Measurements from ENCODE around the gene MAP3K13. TPM values are rescaled to one million over a fixed set of nuclear protein-coding genes. Genes with fewer than 3 reads are reported as not detected.

The MAP3K13 gene
- polyA plus RNA-seq, 4 donors: 20.3 to 59.4 (median 36.6) TPM

GRCh38 chr3:185397676-185398075 lies 34.7 kb downstream of the MAP3K13 start:
- Histone ChIP-seq H3K4me3 (ENCODE audit: low read depth in 1 of 3, low read length in 3 of 3) (no peak overlapping the region), H3K9me3 (ENCODE audit: control insufficient read depth in 2 of 2, insufficient read depth in 1 of 2, low read depth in 1 of 2, low read length in 1 of 2) (no peaks in the 10 kb centered on the region), H3K36me3 (ENCODE audit: control insufficient read depth in 3 of 3, insufficient read depth in 2 of 3, low read depth in 1 of 3, low read length in 3 of 3) (peaks cover 0 to 10% (median 0%) of the 10 kb centered on the region in 3 donors), H3K27me3 (ENCODE audit: control insufficient read depth in 3 of 3, insufficient read depth in 3 of 3, low read length in 3 of 3) (no peaks in the 10 kb centered on the region), H3K27ac (ENCODE audit: low read depth in 1 of 3, low read length in 2 of 3) (no peak overlapping the region), H3K4me1 (ENCODE audit: control insufficient read depth in 3 of 3, insufficient read depth in 2 of 3, low read depth in 1 of 3, low read length in 2 of 3) (peaks cover under 1 to 3% (median 2%) of the 10 kb centered on the region in 3 donors)
- FAIRE-seq: no peak
- no peak for DNase-seq
- WGBS, 3 donors: 85 to 91% (median 87%) methylated on average over 6 of the region's 6 CpGs

GRCh38 chr3:185399737-185400667 lies 37.1 kb downstream of the MAP3K13 start:
- H3K27me3 ChIP-seq (ENCODE audit: control insufficient read depth in 3 of 3, insufficient read depth in 3 of 3, low read length in 3 of 3): no peaks in the 10 kb centered on the region
- H3K27ac ChIP-seq (ENCODE audit: low read depth in 1 of 3, low read length in 2 of 3): no peak overlapping the region
- no peaks in the 10 kb centered on the region for H3K9me3 ChIP-seq (ENCODE audit: control insufficient read depth in 2 of 2, insufficient read depth in 1 of 2, low read depth in 1 of 2, low read length in 1 of 2)
- no peak for FAIRE-seq
- H3K4me1 ChIP-seq (ENCODE audit: control insufficient read depth in 3 of 3, insufficient read depth in 2 of 3, low read depth in 1 of 3, low read length in 2 of 3): peaks cover 2 to 7% (median 3%) of the 10 kb centered on the region in 3 donors
- no peak overlapping the region for H3K4me3 ChIP-seq (ENCODE audit: low read depth in 1 of 3, low read length in 3 of 3)
- H3K36me3 ChIP-seq (ENCODE audit: control insufficient read depth in 3 of 3, insufficient read depth in 2 of 3, low read depth in 1 of 3, low read length in 3 of 3): peaks cover 0 to 10% (median 0%) of the 10 kb centered on the region in 3 donors
- DNase-seq: no peak
- 76 to 84% (median 81%) methylated on average over 16 of the region's 16 CpGs for WGBS, 3 donors

GRCh38 chr3:185400866-185401265 lies 37.9 kb downstream of the MAP3K13 start:
- 67 to 92% (median 77%) methylated on average over 1 of the region's 1 CpG for WGBS, 3 donors
- Histone ChIP-seq H3K36me3 (ENCODE audit: control insufficient read depth in 3 of 3, insufficient read depth in 2 of 3, low read depth in 1 of 3, low read length in 3 of 3) (peaks cover 0 to 10% (median 0%) of the 10 kb centered on the region in 3 donors), H3K4me1 (ENCODE audit: control insufficient read depth in 3 of 3, insufficient read depth in 2 of 3, low read depth in 1 of 3, low read length in 2 of 3) (peaks cover 2 to 7% (median 3%) of the 10 kb centered on the region in 3 donors), H3K4me3 (ENCODE audit: low read depth in 1 of 3, low read length in 3 of 3) (no peak overlapping the region), H3K9me3 (ENCODE audit: control insufficient read depth in 2 of 2, insufficient read depth in 1 of 2, low read depth in 1 of 2, low read length in 1 of 2) (no peaks in the 10 kb centered on the region), H3K27me3 (ENCODE audit: control insufficient read depth in 3 of 3, insufficient read depth in 3 of 3, low read length in 3 of 3) (no peaks in the 10 kb centered on the region), H3K27ac (ENCODE audit: low read depth in 1 of 3, low read length in 2 of 3) (no peak overlapping the region)
- FAIRE-seq (no peak), DNase-seq (no peak)

DNA sequence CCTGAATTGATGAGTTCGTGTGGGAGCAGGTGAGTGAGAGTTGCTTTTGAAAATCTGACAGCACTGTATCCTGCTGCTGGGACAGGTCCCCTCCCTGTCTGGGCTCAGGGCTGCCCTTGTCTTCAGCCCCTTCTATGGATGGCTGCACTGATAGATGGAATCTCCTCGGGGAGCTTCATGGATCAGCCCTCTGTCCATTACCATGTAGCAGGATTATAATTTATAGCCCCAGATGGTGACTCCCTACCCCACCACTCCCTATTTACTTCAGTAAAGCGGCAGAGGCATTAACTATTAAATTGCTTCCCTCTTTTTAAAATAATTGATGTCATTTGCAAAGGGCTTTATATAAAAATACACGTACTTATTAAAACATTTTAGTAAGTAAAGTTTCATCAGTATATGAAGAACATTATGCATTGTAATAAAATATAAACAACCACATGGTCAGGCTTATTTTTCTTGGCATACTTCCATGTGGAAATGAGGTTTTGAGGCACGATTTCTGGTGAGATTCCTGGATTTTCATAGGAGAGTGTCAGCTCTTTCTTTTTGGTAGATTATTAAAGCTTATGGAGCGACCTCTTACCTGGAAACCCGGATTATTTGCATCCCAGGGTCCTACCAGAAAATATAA lies 38.5 kb downstream of the MAP3K13 start:
- FAIRE-seq (no peak), DNase-seq (no peak)
- no peaks in the 10 kb centered on the region for H3K9me3 ChIP-seq (ENCODE audit: control insufficient read depth in 2 of 2, insufficient read depth in 1 of 2, low read depth in 1 of 2, low read length in 1 of 2)
- H3K36me3 ChIP-seq (ENCODE audit: control insufficient read depth in 3 of 3, insufficient read depth in 2 of 3, low read depth in 1 of 3, low read length in 3 of 3): peaks cover 0 to 10% (median 0%) of the 10 kb centered on the region in 3 donors
- H3K27ac ChIP-seq (ENCODE audit: low read depth in 1 of 3, low read length in 2 of 3): no peak overlapping the region
- peaks cover 2 to 7% (median 3%) of the 10 kb centered on the region in 3 donors for H3K4me1 ChIP-seq (ENCODE audit: control insufficient read depth in 3 of 3, insufficient read depth in 2 of 3, low read depth in 1 of 3, low read length in 2 of 3)
- 38 to 40% (median 39%) methylated on average over 7 of the region's 7 CpGs for WGBS, 3 donors
- no peak overlapping the region for H3K4me3 ChIP-seq (ENCODE audit: low read depth in 1 of 3, low read length in 3 of 3)
- no peaks in the 10 kb centered on the region for H3K27me3 ChIP-seq (ENCODE audit: control insufficient read depth in 3 of 3, insufficient read depth in 3 of 3, low read length in 3 of 3)

GRCh38 chr3:185402561-185402960 lies 39.6 kb downstream of the MAP3K13 start:
- Histone ChIP-seq H3K36me3 (ENCODE audit: control insufficient read depth in 3 of 3, insufficient read depth in 2 of 3, low read depth in 1 of 3, low read length in 3 of 3) (peaks cover 0 to 9% (median 0%) of the 10 kb centered on the region in 3 donors), H3K27me3 (ENCODE audit: control insufficient read depth in 3 of 3, insufficient read depth in 3 of 3, low read length in 3 of 3) (no peaks in the 10 kb centered on the region), H3K27ac (ENCODE audit: low read depth in 1 of 3, low read length in 2 of 3) (peak overlapping the region in 1 of 3 donors; percentile 3), H3K4me1 (ENCODE audit: control insufficient read depth in 3 of 3, insufficient read depth in 2 of 3, low read depth in 1 of 3, low read length in 2 of 3) (peaks cover 2 to 7% (median 3%) of the 10 kb centered on the region in 3 donors), H3K9me3 (ENCODE audit: control insufficient read depth in 2 of 2, insufficient read depth in 1 of 2, low read depth in 1 of 2, low read length in 1 of 2) (no peaks in the 10 kb centered on the region), H3K4me3 (ENCODE audit: low read depth in 1 of 3, low read length in 3 of 3) (no peak overlapping the region)
- FAIRE-seq: peak; percentile 74
- 8 to 40% (median 28%) methylated on average over 5 of the region's 5 CpGs for WGBS, 3 donors
- peak; percentile 65 to 92 for DNase-seq

GRCh38 chr3:185403002-185403401 lies 40.1 kb downstream of the MAP3K13 start:
- 38 to 57% (median 49%) methylated on average over 3 of the region's 3 CpGs for WGBS, 3 donors
- FAIRE-seq (no peak), DNase-seq (no peak)
- Histone ChIP-seq H3K36me3 (ENCODE audit: control insufficient read depth in 3 of 3, insufficient read depth in 2 of 3, low read depth in 1 of 3, low read length in 3 of 3) (peaks cover 0 to 6% (median 0%) of the 10 kb centered on the region in 3 donors), H3K27me3 (ENCODE audit: control insufficient read depth in 3 of 3, insufficient read depth in 3 of 3, low read length in 3 of 3) (no peaks in the 10 kb centered on the region), H3K4me3 (ENCODE audit: low read depth in 1 of 3, low read length in 3 of 3) (no peak overlapping the region), H3K4me1 (ENCODE audit: control insufficient read depth in 3 of 3, insufficient read depth in 2 of 3, low read depth in 1 of 3, low read length in 2 of 3) (peaks cover 2 to 7% (median 3%) of the 10 kb centered on the region in 3 donors), H3K27ac (ENCODE audit: low read depth in 1 of 3, low read length in 2 of 3) (peak overlapping the region in 1 of 3 donors; percentile 6), H3K9me3 (ENCODE audit: control insufficient read depth in 2 of 2, insufficient read depth in 1 of 2, low read depth in 1 of 2, low read length in 1 of 2) (no peaks in the 10 kb centered on the region)

GRCh38 chr3:185405243-185405642 lies 42.3 kb downstream of the MAP3K13 start:
- Histone ChIP-seq H3K27ac (ENCODE audit: low read depth in 1 of 3, low read length in 2 of 3) (no peak overlapping the region), H3K9me3 (ENCODE audit: control insufficient read depth in 2 of 2, insufficient read depth in 1 of 2, low read depth in 1 of 2, low read length in 1 of 2) (no peaks in the 10 kb centered on the region), H3K4me1 (ENCODE audit: control insufficient read depth in 3 of 3, insufficient read depth in 2 of 3, low read depth in 1 of 3, low read length in 2 of 3) (peaks cover 2 to 7% (median 3%) of the 10 kb centered on the region in 3 donors), H3K36me3 (ENCODE audit: control insufficient read depth in 3 of 3, insufficient read depth in 2 of 3, low read depth in 1 of 3, low read length in 3 of 3) (peaks cover 0 to 4% (median 0%) of the 10 kb centered on the region in 3 donors), H3K27me3 (ENCODE audit: control insufficient read depth in 3 of 3, insufficient read depth in 3 of 3, low read length in 3 of 3) (no peaks in the 10 kb centered on the region), H3K4me3 (ENCODE audit: low read depth in 1 of 3, low read length in 3 of 3) (no peak overlapping the region)
- FAIRE-seq (no peak), DNase-seq (no peak)
- WGBS, 3 donors: 75 to 86% (median 78%) methylated on average over 4 of the region's 4 CpGs

DNA sequence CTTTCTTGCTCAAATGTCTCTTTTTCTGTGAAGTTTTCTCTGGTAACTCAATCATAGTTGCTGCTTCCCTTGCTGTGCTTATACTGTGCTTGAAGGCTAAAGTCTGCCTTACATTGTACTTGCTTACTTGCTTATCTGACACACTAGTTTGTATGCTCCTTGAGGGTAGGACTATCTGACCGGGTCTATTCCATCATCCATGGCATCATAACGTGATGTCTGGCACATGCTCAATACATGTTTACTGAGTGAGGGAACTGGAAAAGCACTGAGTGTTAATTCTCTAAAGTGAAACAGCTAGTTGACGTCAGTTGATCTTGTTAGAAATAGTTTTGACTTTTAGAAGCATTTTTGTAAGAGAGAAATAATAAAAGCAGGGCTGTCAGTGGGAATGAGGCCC lies 42.7 kb downstream of the MAP3K13 start:
- Histone ChIP-seq H3K9me3 (ENCODE audit: control insufficient read depth in 2 of 2, insufficient read depth in 1 of 2, low read depth in 1 of 2, low read length in 1 of 2) (no peaks in the 10 kb centered on the region), H3K4me1 (ENCODE audit: control insufficient read depth in 3 of 3, insufficient read depth in 2 of 3, low read depth in 1 of 3, low read length in 2 of 3) (peaks cover 2 to 7% (median 3%) of the 10 kb centered on the region in 3 donors), H3K27me3 (ENCODE audit: control insufficient read depth in 3 of 3, insufficient read depth in 3 of 3, low read length in 3 of 3) (no peaks in the 10 kb centered on the region), H3K27ac (ENCODE audit: low read depth in 1 of 3, low read length in 2 of 3) (no peak overlapping the region), H3K36me3 (ENCODE audit: control insufficient read depth in 3 of 3, insufficient read depth in 2 of 3, low read depth in 1 of 3, low read length in 3 of 3) (peaks cover 0 to 4% (median 0%) of the 10 kb centered on the region in 3 donors), H3K4me3 (ENCODE audit: low read depth in 1 of 3, low read length in 3 of 3) (no peak overlapping the region)
- FAIRE-seq (no peak), DNase-seq (no peak)
- 73 to 81% (median 79%) methylated on average over 3 of the region's 3 CpGs for WGBS, 3 donors

Measured in small intestine (tissue), 7 donors.